OCI-LY7 (cell line): ENCODE data around the gene DYRK2.

Experiments used
- CTCF ChIP-seq: fragments of 200-600 bp; sonication (generic); conservative IDR thresholded peaks from 2 replicates; pipeline ENCODE4 v1.5.1; 2014; ENCODE audit warnings: mild to moderate bottlenecking, antibody characterized with exemption, low read length, moderate library complexity, mixed read lengths
- EZH2phosphoT487 ChIP-seq: fragments of 200-600 bp; sonication (generic); IDR thresholded peaks from 2 replicates; pipeline ENCODE4 v1.6.1; 2018; ENCODE audit warnings: low read depth, borderline replicate concordance, mild to moderate bottlenecking, mixed run types, antibody characterized with exemption, low read length, moderate library complexity, mixed read lengths

GRCh38 chr12:67710582-67710981 is 62.0 kb downstream of the DYRK2 start:
- no peak for TF ChIP-seq CTCF
- no peak for TF ChIP-seq EZH2phosphoT487
